GM21723 (cell line): ENCODE measurements around the gene BRICD5.

Experiments
- ATAC-seq: cut with Tn5 transposase; IDR thresholded peaks from one replicate; pipeline ENCODE4 v1.9.1; 2021; ENCODE audit warnings: mild to moderate bottlenecking, moderate library complexity; ENCODE audit not compliant: unreplicated experiment

Gene BRICD5

GRCh38 chr16:2199621-2200139, 11.0 kb downstream of the BRICD5 start:
- no peak for ATAC-seq

GRCh38 chr16:2199095-2199494, 11.6 kb downstream of the BRICD5 start:
- no peak for ATAC-seq

DNA sequence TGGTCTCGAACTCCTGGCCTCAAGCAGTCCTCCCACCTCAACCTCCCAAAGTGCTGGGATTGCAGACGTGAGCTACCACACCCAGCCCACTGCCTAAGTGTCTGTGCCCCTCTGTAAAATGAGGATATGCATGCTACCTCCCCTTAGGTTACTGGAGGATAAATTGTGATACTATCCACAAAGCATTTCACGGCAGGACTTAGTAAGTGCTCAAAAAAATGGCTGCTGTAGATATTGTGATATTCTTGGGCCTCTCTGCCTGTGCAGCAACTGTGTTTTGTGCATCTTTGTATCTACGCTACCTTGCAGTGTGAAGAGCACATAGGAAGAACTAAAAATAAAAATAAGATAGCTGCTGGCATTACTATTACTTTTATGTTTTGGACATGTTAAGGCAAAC, 12.4 kb downstream of the BRICD5 start:
- no peak for ATAC-seq

- ATAC-seq = no peak
These were observed 12.9 kb downstream of the BRICD5 start for GRCh38 chr16:2197765-2198164.

DNA sequence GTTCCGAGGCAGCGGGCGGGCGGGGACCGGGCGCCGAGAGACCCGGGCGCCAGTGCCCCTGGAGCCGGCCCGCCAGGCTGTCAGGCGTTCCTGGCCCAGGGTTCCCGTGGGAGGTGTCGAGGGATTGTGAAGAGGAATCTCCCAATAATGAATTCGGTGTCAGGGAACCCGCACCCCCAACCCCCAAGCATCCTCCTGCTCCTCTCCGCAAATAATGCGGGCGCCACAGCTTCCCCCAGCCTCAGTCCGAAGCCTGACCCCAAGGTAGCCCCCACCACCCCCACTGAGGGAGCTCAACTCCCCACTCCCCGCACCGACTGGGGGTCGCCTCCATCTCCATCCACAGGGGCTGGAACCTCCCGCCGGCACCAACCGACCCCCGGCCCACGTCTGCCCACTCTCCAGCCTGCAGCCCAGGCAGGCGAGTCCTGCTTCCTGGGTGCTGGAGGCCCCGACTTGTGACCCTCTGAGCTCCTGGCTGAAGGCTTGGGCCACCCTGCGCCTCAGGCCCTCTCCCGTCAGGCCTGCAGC, 13.6 kb downstream of the BRICD5 start:
- no peak for ATAC-seq

DNA sequence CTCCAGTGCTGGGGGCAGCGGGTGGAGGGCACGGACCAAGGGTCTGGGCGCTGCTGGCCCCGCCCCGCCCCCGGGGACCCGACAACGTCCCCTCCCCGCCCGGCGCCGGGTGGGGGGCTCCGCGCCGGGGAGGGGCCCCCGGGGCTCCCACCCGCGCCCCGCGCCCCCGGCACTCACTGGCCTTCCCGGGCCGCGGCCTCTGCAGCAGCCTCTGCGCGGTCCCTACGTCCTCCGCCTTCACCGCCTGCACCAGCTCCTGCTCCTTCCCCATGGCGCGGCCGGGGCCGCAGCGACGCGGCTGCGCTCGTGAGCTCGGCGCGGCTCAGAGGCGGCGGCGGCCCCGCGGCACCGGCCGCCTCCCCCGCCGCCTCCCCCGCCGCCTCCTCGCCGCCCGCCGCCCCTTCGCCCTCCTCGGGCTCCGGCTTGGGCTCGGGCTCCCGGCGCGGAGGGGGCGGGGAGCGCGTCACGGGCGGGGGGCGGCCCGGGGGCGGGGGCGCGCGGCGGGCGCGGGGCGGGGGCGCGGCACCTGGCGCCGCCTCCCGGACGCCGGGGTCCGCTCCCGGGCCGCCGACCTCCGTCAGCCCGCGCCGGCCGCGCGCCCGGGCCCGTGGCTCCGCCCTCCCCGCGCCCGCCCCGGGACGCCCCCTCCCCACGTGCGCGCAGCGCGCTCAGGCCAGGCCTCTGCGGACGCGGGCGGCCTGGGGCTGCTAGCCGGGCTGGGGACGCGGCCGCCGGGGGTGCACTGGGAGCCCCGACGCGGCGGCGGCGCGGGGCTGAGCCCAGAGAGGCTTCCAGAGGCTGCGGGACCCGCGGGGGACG, 14.3 kb downstream of the BRICD5 start, which contains the start of gene CASKIN1:
TSS of gene CASKIN1 (minus strand) at position 444 of the 819 bp plus-strand sequence. CDS start at position 271, 173 bp downstream.
- no peak for ATAC-seq

DNA sequence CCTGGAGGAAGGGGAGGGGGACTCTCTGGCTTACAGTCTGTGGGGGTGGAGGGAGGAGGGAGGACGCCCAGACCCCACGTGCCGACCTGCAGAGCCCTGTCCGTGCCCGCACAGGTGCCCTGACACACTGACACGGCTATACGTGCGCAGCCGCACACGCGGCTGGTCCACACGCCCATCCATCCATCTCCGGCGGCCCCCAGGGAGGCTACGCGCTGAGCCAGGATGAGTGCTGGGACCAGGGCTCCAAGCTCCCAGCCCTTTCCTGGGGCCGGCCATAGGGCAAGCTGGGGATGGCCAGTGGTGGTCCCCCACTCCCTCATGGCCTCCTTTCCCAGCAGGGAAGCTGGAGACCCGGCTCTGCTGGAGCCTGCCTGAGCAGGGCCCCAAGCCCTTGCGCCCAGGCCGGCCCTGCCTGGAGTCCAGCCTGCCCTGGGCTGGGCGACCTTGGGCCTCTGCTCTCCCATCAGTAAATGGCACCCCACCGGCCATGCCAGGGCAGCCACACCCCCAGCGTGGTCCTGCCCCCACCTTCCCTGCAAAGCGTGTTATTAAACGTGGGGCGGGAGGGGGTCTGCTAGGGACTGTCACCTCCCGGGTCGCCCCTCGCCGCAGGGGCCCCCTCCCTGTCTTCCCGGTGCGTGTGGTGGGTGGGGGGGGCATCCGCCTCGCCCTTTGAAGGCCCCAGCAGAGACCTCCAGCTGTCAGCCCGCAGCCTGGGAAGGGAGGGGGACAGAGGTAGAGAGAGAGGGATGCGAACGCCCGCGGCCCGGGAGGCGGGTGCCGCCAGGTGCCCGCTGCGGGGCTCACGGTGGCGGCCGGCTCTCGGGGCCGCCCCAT, 15.1 kb downstream of the BRICD5 start:
- no peak for ATAC-seq

- ATAC-seq = no peak
These were observed 15.8 kb downstream of the BRICD5 start for GRCh38 chr16:2194852-2195321.

GRCh38 chr16:2194166-2194834, 16.4 kb downstream of the BRICD5 start:
- ATAC-seq = no peak

- ATAC-seq = no peak
These were observed 19.3 kb downstream of the BRICD5 start for GRCh38 chr16:2191446-2191706.

GRCh38 chr16:2190659-2191445, 19.8 kb downstream of the BRICD5 start:
- no peak for ATAC-seq

DNA sequence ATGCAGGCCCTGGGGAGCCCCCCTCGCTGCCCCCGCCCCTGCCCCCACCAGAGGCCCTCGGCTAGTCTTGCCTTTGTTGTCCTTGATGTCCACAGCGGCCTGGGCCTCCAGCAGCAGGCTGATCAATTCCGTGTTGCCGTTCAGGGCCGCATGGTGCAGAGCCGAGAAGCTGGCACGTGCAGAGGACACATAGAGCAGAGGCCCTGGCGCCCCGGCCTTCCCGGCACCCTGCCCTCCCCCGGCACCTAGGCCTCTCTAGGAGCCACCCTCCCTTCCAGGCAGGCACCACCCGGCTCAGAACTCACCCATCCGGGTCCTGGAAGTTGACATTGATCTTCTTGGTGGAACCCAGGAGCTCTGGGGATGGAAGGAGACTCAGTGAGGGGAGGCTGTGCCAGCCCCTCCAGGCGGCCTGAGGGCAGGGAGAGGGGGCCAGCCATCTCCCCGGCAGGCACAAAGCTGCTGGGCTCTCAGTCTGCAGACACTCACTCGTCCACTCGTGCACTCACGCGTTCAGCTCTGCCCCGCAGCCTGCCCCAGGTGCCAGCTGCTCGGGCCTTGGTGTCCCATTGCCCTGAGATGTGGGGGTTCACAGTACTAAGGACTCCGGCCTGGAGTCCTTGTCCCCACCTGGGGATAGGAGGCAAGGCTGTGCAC, 20.5 kb downstream of the BRICD5 start:
- no peak for ATAC-seq

- no peak for ATAC-seq
These were observed 21.3 kb downstream of the BRICD5 start for GRCh38 chr16:2189252-2189893.

GRCh38 chr16:2188395-2188794, 22.3 kb downstream of the BRICD5 start:
- no peak for ATAC-seq

DNA sequence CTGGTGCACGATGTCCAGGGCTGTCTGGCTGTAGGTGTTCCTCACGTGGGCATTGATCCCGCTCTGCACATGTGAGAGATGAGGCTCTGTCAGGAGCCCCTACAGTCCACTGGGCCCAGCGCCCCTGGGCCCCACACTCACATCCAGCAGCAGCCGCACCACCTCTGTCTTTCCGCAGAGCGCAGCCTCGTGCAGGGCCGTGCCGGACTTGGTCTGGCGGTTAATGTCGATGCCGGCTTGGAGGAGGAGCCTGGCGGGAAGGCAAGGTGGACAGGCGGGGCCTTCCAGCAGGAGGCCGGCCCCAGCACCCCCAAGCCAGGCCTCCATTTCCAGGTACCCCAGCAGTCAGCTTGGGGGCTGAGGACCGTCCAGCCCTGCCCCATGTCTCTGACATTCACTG, 23.5 kb downstream of the BRICD5 start:
- no peak for ATAC-seq

GRCh38 chr16:2186505-2186904, 24.2 kb downstream of the BRICD5 start:
- ATAC-seq = no peak

DNA sequence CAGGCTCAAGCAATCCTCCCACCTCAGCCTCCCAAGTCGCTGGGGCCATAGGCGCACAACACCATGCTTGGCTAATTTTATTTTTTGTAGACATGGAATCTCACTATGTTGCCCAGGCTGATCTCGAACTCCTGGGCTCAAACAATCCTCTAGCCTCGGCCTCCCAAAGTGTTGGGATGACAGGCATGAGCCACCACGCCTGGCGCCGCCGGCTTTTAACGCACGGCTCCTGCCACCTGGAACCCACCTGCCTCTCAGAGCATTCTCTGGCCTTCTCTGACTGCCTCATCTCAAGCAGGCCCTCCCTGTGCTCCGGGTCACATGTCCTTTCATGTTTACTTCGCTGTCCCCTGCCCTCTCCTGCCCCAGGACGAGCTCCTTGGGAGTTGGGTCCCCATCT, 24.6 kb downstream of the BRICD5 start:
- no peak for ATAC-seq

DNA sequence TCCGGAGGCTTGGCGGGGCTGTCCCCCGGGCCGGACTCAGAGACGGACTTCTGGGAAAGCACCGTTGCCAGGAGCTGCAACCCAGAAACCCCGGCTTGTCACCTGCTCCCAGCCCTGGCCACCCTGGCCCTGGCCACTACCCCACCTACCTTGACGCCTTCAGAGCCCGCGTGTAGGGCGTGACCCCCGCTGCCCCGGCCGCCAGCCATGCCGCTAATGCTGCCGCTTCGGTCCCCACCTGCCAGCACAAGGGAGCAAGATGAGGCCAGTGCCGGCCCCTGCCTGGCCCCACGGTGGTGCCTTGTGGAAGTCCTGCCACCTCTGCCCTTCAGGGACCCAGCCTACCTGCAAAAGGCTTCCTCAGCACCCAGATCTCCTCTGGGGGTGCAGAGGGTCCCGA, 25.7 kb downstream of the BRICD5 start:
- no peak for ATAC-seq

- ATAC-seq = no peak
These were observed 26.3 kb downstream of the BRICD5 start for GRCh38 chr16:2184346-2184745.
